HG03558 (cell line): ENCODE data around the gene VWA8.
"Not testable (repeated sequence)": the region's sequence is repeated elsewhere in the genome, so short reads cannot be mapped to it uniquely, and the experiment has no call there.

Experiments used
- ATAC-seq: cut with Tn5 transposase; IDR thresholded peaks from one replicate; pipeline ENCODE4 v1.9.1; 2021; ENCODE audit warnings: moderate number of reproducible peaks; ENCODE audit not compliant: unreplicated experiment; ENCODE audit errors: extremely low read depth

Gene VWA8

DNA sequence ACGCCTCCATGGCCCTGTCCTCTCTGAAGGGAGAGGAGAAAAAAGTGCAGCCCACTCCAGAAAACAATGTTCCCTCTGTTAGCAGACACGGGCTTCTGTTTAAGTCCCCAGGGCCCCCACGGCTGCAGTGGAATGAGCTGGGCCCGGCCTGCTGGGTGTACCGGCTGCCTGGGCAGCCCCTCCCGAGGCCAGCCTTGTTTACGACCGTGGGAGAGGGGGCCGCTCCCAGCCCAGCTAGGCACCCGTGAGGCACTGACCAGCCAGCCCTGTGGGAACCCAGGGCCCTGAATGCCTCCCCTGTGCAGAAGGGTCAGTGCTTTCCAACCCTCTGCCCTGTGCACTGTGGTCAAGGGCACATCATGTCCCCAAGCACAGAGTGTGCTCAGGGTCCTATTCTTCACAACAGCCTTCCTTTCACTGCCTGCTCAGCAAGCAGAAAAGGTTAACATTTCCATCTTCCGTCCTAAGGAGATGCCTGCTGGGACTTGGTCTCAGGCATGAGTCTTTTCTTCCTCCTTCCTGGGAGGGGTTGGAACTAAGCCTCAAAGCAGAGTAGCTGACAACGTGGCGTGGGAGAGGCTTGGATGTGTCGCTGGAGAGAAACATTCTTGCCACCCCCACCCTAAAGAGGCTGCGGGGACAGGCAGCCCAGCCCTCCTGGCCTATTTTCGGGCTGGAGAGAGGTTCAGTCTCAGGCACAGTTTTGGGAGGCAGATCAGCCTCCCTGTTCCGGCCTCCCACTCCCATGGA is 413.5 kb downstream of the VWA8 start:
- no peak for ATAC-seq

DNA sequence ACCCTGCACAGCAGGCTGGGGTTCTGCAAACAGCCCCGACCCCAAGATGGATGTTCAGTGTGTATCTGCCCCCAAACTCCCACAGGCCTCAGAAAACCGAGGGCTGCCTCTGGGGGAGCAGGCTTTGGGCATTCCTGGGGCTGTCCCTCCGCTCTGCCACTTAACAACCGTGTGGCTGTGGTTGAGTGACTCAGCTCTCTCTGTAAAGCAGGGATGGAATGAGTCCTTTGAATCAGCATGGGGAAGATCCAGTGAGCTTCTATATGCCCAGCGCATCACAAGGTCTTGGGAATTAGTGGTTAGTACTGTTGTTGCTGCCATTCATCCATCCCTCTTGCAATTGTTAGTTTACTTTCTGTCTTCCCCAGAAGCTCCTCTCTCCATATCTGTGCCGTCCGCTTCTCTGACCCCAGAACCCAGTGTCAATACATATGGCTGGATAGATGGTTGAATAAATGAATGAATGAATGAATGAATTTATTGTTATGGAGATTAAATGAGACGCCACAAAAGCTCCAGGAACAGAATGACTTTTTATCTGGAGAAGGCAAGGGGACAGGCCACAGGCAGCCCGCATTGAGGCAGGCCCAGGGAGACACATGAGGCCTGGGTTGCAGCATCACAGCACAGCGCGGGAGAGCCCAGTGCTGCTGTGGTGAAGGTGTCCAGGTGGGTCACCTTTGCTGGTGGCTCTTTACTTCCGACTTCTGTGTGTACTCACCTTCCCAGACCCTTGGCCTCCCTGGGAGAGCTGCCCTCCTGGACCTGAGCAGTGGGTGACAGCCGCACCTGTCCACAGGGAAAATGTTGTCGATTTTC is 414.3 kb downstream of the VWA8 start:
- ATAC-seq, result no peak

DNA sequence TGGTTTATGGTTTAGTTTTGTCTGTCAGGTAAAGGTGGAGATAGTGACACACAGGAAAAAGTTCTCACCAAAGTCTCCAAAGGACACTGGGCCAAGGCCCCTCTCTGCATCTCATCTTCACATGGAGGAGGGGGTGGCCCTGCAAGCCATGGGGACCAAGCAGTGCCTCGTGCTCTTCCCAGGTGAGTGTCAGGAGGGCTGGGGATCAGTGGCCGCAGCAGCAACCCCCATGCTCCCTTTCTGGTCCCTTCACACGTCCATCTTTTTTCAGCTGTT is 415.5 kb downstream of the VWA8 start:
- ATAC-seq, result no peak

DNA sequence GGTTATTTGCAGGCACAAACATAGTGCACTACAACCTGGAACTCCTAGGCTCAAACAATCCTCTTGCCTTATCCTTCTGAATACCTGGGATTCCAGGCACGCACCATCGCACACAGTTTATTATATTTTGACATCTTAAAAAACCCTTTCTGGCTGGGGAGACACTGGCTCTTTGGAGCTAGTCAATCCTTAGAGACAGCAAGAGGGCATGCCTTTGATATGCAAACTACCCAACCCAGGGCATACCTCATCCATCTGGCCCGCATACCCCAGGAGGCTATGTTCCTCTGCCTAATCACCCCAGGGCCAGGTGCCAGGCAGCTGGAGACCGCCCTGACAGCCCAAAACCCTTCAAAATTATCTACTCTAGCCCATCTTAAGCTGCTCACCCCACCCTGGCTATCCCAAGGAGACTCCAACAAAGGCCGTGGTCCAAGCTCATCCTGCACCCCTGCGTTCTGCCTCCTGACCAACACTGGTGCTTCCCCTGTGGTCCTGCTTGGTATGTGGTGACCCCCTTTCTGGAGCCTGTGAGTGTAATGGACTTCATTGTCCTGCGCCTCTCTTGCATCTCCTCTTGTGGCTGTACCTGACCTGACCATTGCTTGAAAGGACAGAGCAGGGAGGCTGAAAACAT is 417.1 kb downstream of the VWA8 start:
- ATAC-seq, result no peak

DNA sequence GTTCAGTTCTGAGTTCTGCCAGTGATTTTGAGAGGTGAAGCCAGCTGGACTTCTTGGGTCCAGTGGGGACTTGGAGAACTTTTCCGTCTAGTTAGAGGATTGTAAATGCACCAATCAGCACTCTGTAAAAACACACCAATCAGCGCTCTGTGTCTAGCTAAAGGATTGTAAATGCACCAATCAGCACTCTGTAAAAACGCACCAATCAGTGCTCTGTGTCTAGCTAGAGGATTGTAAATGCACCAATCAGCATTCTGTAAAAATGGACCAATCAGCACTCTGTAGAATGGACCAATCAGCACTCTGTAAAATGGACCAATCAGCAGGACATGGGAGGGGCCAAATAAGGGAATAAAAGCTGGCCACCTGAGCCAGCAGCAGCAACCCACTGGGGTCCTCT is 418.1 kb downstream of the VWA8 start:
- not testable (repeated sequence) for ATAC-seq

DNA sequence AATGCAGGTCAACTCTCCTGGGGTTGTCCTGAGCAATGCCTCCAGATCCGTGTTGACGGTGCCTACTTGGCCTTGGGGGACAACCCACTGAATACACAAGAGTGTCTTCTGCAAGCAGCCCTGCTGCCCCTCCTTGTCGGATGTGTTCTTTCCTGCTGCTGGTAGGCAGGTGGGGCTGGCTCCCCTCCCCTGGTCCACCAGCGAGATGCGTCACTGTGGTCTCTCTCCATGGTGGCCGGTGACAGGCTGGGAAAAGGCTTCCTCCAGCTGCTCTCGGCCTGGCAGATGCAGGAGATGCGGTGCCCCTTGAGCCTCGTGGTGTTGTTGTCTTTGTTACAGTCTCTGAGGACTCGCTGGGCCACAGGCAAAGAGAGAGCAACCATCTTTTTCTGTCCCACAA is 418.6 kb downstream of the VWA8 start:
- ATAC-seq, result no peak

DNA sequence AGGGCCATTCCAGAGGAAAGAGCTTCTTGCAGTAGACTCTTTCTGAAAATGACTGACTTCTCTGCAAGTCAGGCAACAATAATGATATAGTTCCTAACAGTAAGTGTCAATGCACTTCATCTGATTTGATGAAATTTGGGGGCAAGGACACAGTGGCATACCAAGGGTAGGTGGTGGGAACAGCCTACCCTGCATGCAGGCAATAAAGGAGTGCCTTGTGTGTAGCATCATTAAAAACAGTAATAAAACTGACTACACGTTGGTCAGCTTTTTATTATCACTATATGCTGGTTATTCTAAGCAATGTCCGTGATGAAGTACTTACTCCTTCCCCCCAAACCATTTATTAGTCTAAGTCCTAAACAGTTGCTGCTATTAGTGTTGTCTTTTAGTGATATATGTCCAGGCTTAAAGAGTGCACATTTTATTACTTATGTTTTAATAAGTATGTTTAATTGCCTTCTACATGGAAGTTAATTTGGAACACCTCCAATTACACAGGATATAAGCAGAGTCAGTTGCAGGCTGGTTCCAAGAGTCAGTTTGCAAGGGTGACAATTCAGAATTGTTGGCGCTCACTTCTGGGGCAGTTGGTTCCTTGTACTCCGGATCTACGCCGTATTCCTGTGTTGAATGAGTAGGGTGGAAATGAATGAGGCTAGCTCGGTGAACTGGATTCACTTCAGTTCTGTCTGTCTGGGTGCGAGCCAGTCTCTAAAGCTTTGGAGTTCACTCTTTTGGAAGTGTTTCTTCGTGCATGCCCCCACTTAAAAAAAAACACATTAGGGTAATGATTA is 419.6 kb downstream of the VWA8 start:
- ATAC-seq, result no peak

DNA sequence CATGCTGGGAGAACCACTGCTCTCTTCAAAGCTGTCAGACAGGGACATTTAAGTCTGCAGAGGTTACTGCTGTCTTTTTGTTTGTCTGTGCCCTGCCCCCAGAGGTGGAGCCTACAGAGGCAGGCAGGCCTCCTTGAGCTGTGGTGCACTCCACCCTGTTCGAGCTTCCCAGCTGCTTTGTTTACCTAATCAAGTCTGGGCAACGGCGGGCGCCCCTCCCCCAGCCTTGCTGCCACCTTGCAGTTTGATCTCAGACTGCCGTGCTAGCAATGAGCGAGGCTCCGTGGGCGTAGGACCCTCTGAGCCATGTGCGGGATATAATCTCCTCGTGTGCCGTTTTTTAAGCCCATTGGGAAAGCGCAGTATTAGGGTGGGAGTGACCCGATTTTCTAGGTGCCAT is 420.7 kb downstream of the VWA8 start:
- not testable (repeated sequence) for ATAC-seq

DNA sequence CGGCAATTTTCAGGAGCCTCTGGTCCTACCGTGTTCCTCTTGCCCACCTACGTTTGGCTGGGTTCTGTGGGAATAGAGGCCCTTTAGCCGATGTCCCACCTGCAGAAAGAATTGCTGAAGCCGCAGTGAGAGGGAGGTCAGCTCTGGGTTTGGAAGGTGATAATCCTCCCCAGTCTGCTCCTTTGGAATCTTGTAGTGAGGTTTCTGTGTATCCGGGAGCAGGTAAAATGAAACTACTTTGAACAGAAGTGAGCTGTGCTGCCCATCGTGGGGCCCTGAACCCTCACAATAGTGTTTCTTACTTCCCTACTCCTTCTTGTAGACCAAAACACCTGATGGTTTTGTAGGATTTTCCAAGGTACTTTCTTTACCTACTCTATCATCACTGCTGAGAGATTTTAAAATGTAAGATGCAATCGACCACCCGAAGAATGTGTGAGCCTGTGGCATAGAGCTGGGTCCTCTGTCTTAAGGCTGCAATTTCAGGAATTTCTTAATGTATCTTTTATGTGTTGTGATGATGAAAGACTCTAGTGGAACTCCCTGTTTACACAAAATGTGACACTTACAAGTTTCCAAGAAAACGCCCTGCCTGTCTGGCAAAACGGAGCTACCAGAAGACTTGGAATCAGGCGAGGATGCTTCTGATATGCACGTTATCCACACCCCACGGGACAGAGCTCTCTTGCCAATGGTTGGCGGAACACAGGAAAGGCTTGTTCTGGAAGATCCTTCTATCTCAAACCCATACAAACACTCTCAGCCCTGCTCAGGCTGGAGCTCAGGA is 427.4 kb downstream of the VWA8 start:
- no peak for ATAC-seq

DNA sequence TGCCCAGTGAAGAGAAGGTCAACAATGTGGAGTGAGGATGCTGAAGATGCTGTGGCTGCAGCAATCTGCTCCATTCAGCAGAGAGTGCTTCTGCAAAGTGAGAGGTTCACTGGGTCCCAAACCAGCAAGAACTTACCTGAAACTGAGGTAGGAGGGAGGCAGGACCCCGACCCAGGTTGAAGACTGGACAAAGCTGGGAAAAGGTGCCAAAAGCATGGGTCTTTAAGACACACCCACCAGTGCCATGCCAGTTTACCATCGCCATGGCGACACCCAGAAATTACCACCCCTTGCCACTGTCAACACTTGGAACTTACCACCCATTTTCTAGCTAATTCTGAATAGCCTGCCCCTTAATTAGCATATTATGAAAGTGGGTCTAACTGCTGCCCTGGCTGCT is 432.9 kb downstream of the VWA8 start:
- no peak for ATAC-seq

DNA sequence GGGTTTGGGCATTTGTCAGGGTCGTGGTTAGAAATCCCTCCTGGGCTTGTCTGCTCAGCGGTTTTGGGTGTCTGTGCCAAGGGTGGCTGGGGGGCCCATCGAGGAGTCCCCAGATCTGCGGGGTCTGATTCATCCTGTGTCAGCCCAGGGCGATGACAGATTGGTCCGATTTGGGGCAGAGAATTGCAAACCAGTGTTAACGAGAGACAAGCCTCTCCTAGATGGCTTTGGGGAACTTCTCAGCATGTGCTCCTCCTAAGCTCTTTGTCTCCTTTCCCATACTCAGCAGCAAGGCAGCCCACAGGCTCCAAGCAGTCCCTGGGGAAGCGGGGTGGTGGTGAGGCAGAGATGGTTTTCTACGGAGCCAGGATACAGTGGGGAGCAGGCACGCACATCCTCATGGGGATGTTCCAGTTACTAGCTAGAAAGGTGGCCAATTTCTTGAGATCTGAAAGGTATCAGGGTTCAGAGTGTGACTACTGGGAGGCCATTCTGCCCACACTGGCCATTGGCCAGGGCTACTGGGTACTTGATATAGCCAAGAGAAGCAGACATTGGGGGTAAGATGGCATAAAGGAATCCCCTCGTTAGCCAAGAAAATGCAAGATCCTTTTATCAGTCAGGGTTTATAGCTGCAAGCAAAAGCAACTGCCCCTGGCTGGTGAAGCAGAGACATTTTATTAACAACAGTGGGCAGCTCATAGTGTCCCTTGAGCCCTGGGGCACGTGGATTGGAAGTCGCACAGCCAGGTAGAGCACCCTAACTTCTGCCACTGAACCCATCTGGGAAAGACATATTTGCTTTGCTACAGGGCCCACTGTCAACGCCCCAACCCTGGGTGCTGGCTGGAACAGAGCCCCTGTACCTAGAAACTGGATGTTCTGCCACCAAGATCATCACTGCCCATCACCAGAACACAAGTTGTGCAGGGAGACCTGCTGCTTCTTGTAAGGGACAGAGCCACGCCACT is 440.0 kb downstream of the VWA8 start:
- no peak for ATAC-seq

DNA sequence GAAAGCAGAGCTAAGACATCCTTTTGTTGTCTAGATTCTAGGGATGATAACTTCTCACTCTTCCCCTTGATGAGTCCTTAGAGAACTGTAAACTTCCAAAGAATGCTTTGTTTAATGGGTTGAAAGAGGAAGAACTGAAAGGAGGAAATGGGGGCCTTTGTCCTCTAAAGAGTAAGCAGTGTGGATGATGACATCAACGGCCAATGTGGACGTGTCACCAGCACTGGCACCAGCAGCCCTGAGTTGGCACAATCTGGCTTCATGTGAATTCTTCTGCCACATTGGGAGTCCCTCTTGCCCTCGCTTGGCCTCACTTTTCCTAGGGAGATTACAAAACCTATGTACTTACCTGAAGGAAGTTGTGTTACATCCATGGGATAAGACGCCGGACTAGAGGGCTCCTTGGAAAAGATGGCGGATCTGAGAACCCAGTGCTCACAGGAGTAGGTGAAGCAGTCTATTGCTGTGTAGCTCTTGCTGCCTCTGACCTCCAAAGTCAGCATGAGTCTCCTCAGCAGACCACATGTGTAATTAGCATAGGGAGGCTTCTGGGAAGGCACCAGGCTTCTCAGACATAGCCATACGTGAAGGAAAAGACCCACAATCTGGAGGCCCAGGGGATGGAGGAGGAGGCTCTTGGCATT is 440.8 kb downstream of the VWA8 start:
- no peak for ATAC-seq
